Measurements from ENCODE around the gene PROSER1.

GRCh38 chr13:38967446-38967845, 70.4 kb downstream of the PROSER1 start:
- TF ChIP-seq TAF1 (IDR thresholded peaks at IDR 0.05; ENCODE audit: borderline replicate concordance, low read depth, low read length) = no peak
- TF ChIP-seq POLR2AphosphoS5 (IDR thresholded peaks at IDR 0.05; ENCODE audit: low read depth, low read length) = no peak
